Karpas-422 (cell line): ENCODE results near the gene SNTB2. TPM values are rescaled to one million over a fixed set of nuclear protein-coding genes. Genes with fewer than 3 reads are reported as not detected.

ENCODE experiments used
- DNase-seq: peaks from one replicate; pipeline ENCODE4 v3.0.0-alpha.2; 2015
- H2AFZ ChIP-seq: fragments of 200-600 bp; sonication (generic); 2 replicates; pipeline ENCODE4 v1.6.1; 2014; ENCODE audit warnings: antibody characterized with exemption, low read length, mixed read lengths
- H3K27ac ChIP-seq: fragments of 200-600 bp; sonication (generic); 2 replicates; pipeline ENCODE4 v1.5.1; 2014; ENCODE audit warnings: mild to moderate bottlenecking, low read length, moderate library complexity
- H3K27me3 ChIP-seq: fragments of 200-600 bp; sonication (generic); 2 replicates; pipeline ENCODE4 v1.6.1; 2014; ENCODE audit warnings: low read length, mixed read lengths
- H3K36me3 ChIP-seq: fragments of 200-600 bp; sonication (generic); 2 replicates; pipeline ENCODE4 v1.6.1; 2014; ENCODE audit warnings: low read length, mixed read lengths; ENCODE audit not compliant: insufficient read depth
- H3K4me1 ChIP-seq: fragments of 200-600 bp; sonication (generic); 2 replicates; pipeline ENCODE4 v1.6.1; 2014; ENCODE audit warnings: mild to moderate bottlenecking, low read length, mixed read lengths
- H3K4me2 ChIP-seq: fragments of 200-600 bp; sonication (generic); 2 replicates; pipeline ENCODE4 v1.6.1; 2014; ENCODE audit warnings: low read length, low read depth, mild to moderate bottlenecking; ENCODE audit not compliant: poor library complexity, severe bottlenecking
- H3K4me3 ChIP-seq: fragments of 200-600 bp; sonication (generic); 2 replicates; pipeline ENCODE4 v1.5.1; 2014; ENCODE audit warnings: mild to moderate bottlenecking, antibody characterized with exemption, low read length, mixed read lengths
- H3K79me2 ChIP-seq: fragments of 200-600 bp; sonication (generic); 2 replicates; pipeline ENCODE4 v1.6.1; 2014; ENCODE audit warnings: mild to moderate bottlenecking, low read length, mixed read lengths
- H3K9ac ChIP-seq: fragments of 200-600 bp; sonication (generic); 2 replicates; pipeline ENCODE4 v1.6.0; 2014; ENCODE audit warnings: low read length
- H3K9me2 ChIP-seq: fragments of 200-600 bp; sonication (generic), shearing (Covaris generic); replicated peaks from 2 replicates; pipeline ENCODE4 v1.6.0; 2014; ENCODE audit warnings: mild to moderate bottlenecking, low read length, moderate library complexity; ENCODE audit not compliant: insufficient read depth
- H3K9me3 ChIP-seq: fragments of 300-700, 200-600 bp; sonication (generic); 2 replicates; pipeline ENCODE4 v1.6.1; 2014; ENCODE audit warnings: low read length, mixed read lengths
- H4K20me1 ChIP-seq: fragments of 200-600 bp; sonication (generic); 2 replicates; pipeline ENCODE4 v1.6.1; 2014; ENCODE audit warnings: mild to moderate bottlenecking, antibody characterized with exemption, low read length, low read depth; ENCODE audit not compliant: insufficient read depth
- total RNA-seq: library from RNA; depleted of rRNA; stranded (reverse); fragments of >200 nt; shearing (Covaris generic); gene quantifications from 2 replicates; pipeline ENCODE4 v1.2.3, GENCODE V29; 2014; ENCODE audit warnings: low replicate concordance

SNTB2 gene
- total RNA-seq, 1 experiment from 2014 or later, result 17.7 TPM

GRCh38 chr16:69319826-69320739 is 133.1 kb downstream of the SNTB2 start:
- H3K27ac ChIP-seq, result no peak overlapping the region
- H3K4me3 ChIP-seq, result no peak overlapping the region
- no peak overlapping the region for H3K4me2 ChIP-seq
- H3K9ac ChIP-seq, result no peak overlapping the region
- H2AFZ ChIP-seq, result no peak overlapping the region
- H4K20me1 ChIP-seq, result peaks cover 14% of the 10 kb centered on the region
- peaks cover 26% of the 10 kb centered on the region for H3K79me2 ChIP-seq
- no peaks in the 10 kb centered on the region for H3K9me3 ChIP-seq
- H3K36me3 ChIP-seq, result peaks cover 27% of the 10 kb centered on the region
- H3K9me2 ChIP-seq, result no peaks in the 10 kb centered on the region
- H3K4me1 ChIP-seq, result no peaks in the 10 kb centered on the region
- no peaks in the 10 kb centered on the region for H3K27me3 ChIP-seq
- DNase-seq, result no peak

DNA sequence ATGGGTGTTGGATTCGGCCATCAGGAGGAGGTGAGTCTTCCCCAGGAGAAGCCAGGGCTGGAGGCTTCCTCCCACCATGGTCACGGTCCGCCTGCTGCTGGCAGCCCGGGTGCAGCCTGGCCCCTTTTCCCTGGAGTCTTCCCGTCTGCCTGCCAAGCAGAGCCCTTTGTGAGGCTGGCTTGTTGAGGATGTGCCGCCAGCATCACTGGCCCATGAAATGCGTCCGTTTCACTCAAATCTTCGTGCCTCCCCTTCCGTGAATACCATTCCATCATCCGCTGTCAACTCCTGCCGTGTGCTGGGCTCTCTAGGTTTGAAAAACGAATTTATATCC is 133.7 kb downstream of the SNTB2 start:
- peaks cover 15% of the 10 kb centered on the region for H4K20me1 ChIP-seq

DNA sequence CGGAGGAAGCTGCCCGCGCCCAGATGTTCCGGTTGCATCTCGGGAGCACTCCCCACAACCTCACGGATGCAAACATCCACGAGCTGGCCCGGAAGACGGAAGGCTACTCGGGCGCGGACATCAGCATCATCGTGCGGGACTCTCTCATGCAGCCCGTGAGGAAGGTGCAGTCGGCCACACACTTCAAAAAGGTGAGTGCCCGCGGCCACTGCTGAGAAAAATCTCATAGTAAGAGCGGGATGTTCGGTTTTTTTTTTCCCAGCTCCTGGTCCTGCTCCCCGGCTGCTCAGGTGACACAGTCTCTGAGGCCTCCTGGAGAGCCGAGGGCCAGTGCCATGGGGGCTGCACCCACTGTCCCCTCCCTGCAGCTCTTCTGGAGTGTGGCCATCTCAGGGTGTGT is 134.1 kb downstream of the SNTB2 start:
- Histone ChIP-seq H3K9ac (no peak overlapping the region), H2AFZ (no peak overlapping the region), H3K9me3 (no peaks in the 10 kb centered on the region), H4K20me1 (peaks cover 19% of the 10 kb centered on the region), H3K27me3 (no peaks in the 10 kb centered on the region), H3K4me3 (no peak overlapping the region), H3K36me3 (peaks cover 27% of the 10 kb centered on the region), H3K79me2 (peaks cover 34% of the 10 kb centered on the region), H3K4me2 (no peak overlapping the region), H3K4me1 (peaks cover 4% of the 10 kb centered on the region; the same call in 1 of the 2 replicates), H3K27ac (no peak overlapping the region), H3K9me2 (no peaks in the 10 kb centered on the region)
- DNase-seq, result no peak

More for the DNA sequence above, 133.7 kb downstream of the SNTB2 start:
- Histone ChIP-seq H3K9me2 (no peaks in the 10 kb centered on the region), H3K79me2 (peaks cover 30% of the 10 kb centered on the region), H3K9me3 (no peaks in the 10 kb centered on the region), H3K9ac (no peak overlapping the region), H3K36me3 (peaks cover 27% of the 10 kb centered on the region), H3K27me3 (no peaks in the 10 kb centered on the region), H3K27ac (no peak overlapping the region), H3K4me1 (peaks cover under 1% of the 10 kb centered on the region; the same call in 1 of the 2 replicates), H3K4me2 (no peak overlapping the region), H2AFZ (no peak overlapping the region), H3K4me3 (no peak overlapping the region)
- DNase-seq, result no peak

DNA sequence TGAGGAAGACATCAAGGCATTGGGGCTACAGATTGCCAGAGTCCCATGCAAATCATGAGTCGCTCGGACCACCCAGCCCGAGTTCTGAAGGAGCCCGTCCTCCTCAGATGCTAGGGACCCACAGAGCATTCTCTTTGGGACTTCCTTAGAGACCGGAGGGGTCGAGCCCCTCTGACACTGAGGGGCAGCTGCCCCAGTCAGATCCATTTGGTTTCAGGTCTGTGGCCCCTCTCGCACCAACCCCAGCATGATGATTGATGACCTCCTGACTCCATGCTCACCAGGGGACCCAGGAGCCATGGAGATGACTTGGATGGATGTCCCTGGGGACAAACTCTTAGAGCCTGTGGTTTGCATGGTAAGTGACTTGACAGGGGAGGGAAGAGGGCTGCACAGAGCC is 135.4 kb downstream of the SNTB2 start:
- Histone ChIP-seq H3K9me3 (no peaks in the 10 kb centered on the region), H3K27ac (no peak overlapping the region), H3K9me2 (no peaks in the 10 kb centered on the region), H3K4me1 (peaks cover 15% of the 10 kb centered on the region), H3K36me3 (peaks cover 29% of the 10 kb centered on the region), H2AFZ (no peak overlapping the region), H3K79me2 (peaks cover 46% of the 10 kb centered on the region), H4K20me1 (peaks cover 28% of the 10 kb centered on the region), H3K27me3 (no peaks in the 10 kb centered on the region), H3K4me2 (no peak overlapping the region), H3K4me3 (no peak overlapping the region), H3K9ac (no peak overlapping the region)
- no peak for DNase-seq

DNA sequence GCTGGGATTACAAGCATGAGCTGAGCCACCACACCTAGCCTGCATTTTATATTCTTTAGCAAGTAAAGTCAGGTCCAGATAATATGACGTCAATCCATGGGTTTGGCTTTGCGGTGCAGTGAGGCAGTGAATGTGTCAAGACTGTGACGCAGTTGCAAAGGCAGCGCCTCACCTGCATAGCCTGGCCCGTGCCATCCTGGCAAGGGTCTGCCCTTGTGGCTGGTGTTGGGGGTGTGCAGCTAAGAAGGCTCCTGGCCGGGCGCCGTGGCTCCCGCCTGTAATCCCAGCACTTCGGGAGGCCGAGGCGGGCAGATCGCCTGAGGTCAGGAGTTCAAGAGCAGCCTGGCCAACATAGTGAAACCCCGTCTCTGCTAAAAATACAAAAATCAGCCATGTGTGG is 136.5 kb downstream of the SNTB2 start:
- Histone ChIP-seq H3K27me3 (no peaks in the 10 kb centered on the region), H4K20me1 (peaks cover 34% of the 10 kb centered on the region), H3K4me1 (peaks cover 25% of the 10 kb centered on the region), H3K79me2 (peaks cover 57% of the 10 kb centered on the region), H3K9me3 (no peaks in the 10 kb centered on the region), H3K4me3 (no peak overlapping the region), H3K9me2 (no peaks in the 10 kb centered on the region), H2AFZ (no peak overlapping the region), H3K4me2 (no peak overlapping the region), H3K36me3 (peaks cover 29% of the 10 kb centered on the region), H3K27ac (no peak overlapping the region), H3K9ac (no peak overlapping the region)
- no peak for DNase-seq

DNA sequence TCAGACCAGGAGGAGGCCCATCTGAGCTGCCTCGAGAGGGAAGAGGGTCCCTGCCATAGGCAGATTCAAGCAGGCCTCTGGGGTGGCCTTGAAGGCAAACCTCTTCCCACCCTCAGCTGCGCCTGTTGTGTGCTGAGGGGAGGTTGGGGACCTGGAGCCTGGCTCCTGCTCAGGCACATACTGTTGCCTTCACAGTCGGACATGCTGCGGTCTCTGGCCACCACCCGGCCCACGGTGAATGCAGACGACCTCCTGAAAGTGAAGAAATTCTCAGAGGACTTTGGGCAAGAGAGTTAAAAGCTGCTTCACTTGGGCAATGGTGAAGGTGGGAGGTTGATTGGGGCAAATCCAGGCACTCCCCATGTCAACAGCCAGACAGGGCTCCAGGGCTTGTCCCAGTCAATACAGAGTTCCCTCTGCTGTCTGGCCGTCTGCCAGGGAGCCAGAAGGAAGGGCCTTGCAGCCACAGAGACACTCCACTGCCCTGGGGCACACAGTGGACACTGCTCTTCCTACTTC is 137.1 kb downstream of the SNTB2 start:
- H3K4me3 ChIP-seq, result no peak overlapping the region
- H3K9me2 ChIP-seq, result no peaks in the 10 kb centered on the region
- H3K9me3 ChIP-seq, result no peaks in the 10 kb centered on the region
- H3K4me2 ChIP-seq, result no peak overlapping the region
- no peak overlapping the region for H2AFZ ChIP-seq
- H3K4me1 ChIP-seq, result peaks cover 32% of the 10 kb centered on the region
- H3K79me2 ChIP-seq, result peaks cover 64% of the 10 kb centered on the region
- no peaks in the 10 kb centered on the region for H3K27me3 ChIP-seq
- DNase-seq, result no peak
- no peak overlapping the region for H3K27ac ChIP-seq
- H4K20me1 ChIP-seq, result peaks cover 40% of the 10 kb centered on the region
- no peak overlapping the region for H3K9ac ChIP-seq
- H3K36me3 ChIP-seq, result peaks cover 29% of the 10 kb centered on the region

- peaks cover 47% of the 10 kb centered on the region for H4K20me1 ChIP-seq
- H3K27me3 ChIP-seq, result no peaks in the 10 kb centered on the region
- H3K79me2 ChIP-seq, result peaks cover 70% of the 10 kb centered on the region
- peaks cover 36% of the 10 kb centered on the region for H3K4me1 ChIP-seq
- no peak overlapping the region for H3K4me2 ChIP-seq
- H3K36me3 ChIP-seq, result peaks cover 29% of the 10 kb centered on the region
- H3K27ac ChIP-seq, result no peak overlapping the region
- H3K4me3 ChIP-seq, result no peak overlapping the region
- H3K9me2 ChIP-seq, result no peaks in the 10 kb centered on the region
- H3K9me3 ChIP-seq, result no peaks in the 10 kb centered on the region
- H2AFZ ChIP-seq, result no peak overlapping the region
- DNase-seq, result no peak
- no peak overlapping the region for H3K9ac ChIP-seq
Observed at GRCh38 chr16:69324585-69325253, 137.8 kb downstream of the SNTB2 start.

DNA sequence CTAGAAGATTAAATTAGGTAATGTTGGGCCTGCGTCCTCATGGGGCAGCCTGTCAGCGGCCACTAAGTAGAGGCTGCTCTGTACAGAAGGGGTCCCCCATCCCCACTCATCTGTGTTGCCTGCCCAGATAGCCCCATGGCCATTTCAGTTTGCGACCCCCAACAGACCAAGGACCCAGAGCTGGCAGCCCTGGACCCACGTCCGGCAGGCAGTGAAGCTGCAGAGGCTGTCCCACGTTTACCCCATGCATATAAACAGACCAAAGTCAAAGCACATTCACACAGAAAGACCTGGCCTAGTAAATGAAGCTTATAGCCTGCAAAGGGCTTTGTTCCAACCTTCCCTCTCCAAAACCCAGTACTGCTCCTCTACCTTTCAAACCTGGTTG is 138.8 kb downstream of the SNTB2 start:
- peaks cover 23% of the 10 kb centered on the region for H3K36me3 ChIP-seq
- no peaks in the 10 kb centered on the region for H3K9me2 ChIP-seq
- no peak overlapping the region for H3K4me3 ChIP-seq
- no peak overlapping the region for H3K4me2 ChIP-seq
- H3K79me2 ChIP-seq, result peaks cover 78% of the 10 kb centered on the region
- H4K20me1 ChIP-seq, result peaks cover 49% of the 10 kb centered on the region
- no peak overlapping the region for H3K27ac ChIP-seq
- H2AFZ ChIP-seq, result no peak overlapping the region
- no peaks in the 10 kb centered on the region for H3K9me3 ChIP-seq
- H3K4me1 ChIP-seq, result peaks cover 37% of the 10 kb centered on the region
- no peak overlapping the region for H3K9ac ChIP-seq
- no peak for DNase-seq
- no peaks in the 10 kb centered on the region for H3K27me3 ChIP-seq
